GM12878 (cell line): ENCODE results near the gene BBX. TPM values are rescaled to one million over a fixed set of nuclear protein-coding genes. Genes with fewer than 3 reads are reported as not detected.

Source experiments
- ASH2L ChIP-seq: fragments of 300-600, 200-600 bp; sonication (generic); IDR thresholded peaks from 2 replicates; pipeline ENCODE4 v1.6.1; 2017; ENCODE audit warnings: low read depth, mild to moderate bottlenecking, borderline replicate concordance
- CBFB ChIP-seq: IDR thresholded peaks from 2 replicates; pipeline ENCODE4 v1.6.1; 2016; ENCODE audit warnings: antibody characterized with exemption, low read depth
- CUX1 ChIP-seq: IDR thresholded peaks from 2 replicates; pipeline ENCODE4 v1.6.1; 2012; ENCODE audit warnings: improper control_type of control experiment, low read depth, low read length; ENCODE audit not compliant: insufficient replicate concordance
- EED ChIP-seq: sonication (generic); IDR thresholded peaks from 2 replicates; pipeline ENCODE4 v1.6.1; 2016; ENCODE audit warnings: antibody characterized with exemption, low read depth
- FOXM1 ChIP-seq: IDR thresholded peaks from 2 replicates; pipeline ENCODE4 v1.6.1; 2012; ENCODE audit warnings: low read depth, mild to moderate bottlenecking, inconsistent platforms, low read length, moderate library complexity
- IKZF1 ChIP-seq: fragments of 450-650 bp; conservative IDR thresholded peaks from 2 replicates; pipeline ENCODE4 v1.6.1; 2017; ENCODE audit warnings: antibody characterized with exemption, mild to moderate bottlenecking
- KDM1A ChIP-seq: fragments of 200-600 bp; sonication (generic); IDR thresholded peaks from 2 replicates; pipeline ENCODE4 v1.6.1; 2016; ENCODE audit warnings: borderline replicate concordance
- NBN ChIP-seq: fragments of 450-650 bp; IDR thresholded peaks from 2 replicates; pipeline ENCODE4 v1.6.1; 2016
- RAD51 ChIP-seq: fragments of 450-650 bp; IDR thresholded peaks from 2 replicates; pipeline ENCODE4 v1.6.1; 2016; ENCODE audit warnings: moderate library complexity, mild to moderate bottlenecking, inconsistent platforms
- SPI1 ChIP-seq: IDR thresholded peaks from 2 replicates; pipeline ENCODE4 v1.6.1; 2011; ENCODE audit warnings: low read depth, mild to moderate bottlenecking, low read length, moderate library complexity, borderline replicate concordance; ENCODE audit not compliant: insufficient read depth
- SUZ12 ChIP-seq: fragments of 200-600 bp; sonication (generic); IDR thresholded peaks from one replicate; pipeline ENCODE4 v1.6.1; 2018; ENCODE audit warnings: antibody characterized with exemption, mild to moderate bottlenecking; ENCODE audit not compliant: unreplicated experiment
- TCF3 ChIP-seq: IDR thresholded peaks from 2 replicates; pipeline ENCODE4 v1.6.1; 2012; ENCODE audit warnings: low read depth, mild to moderate bottlenecking, low read length, borderline replicate concordance; ENCODE audit not compliant: insufficient read depth
- ZNF217 ChIP-seq: fragments of 450-650 bp; IDR thresholded peaks from 2 replicates; pipeline ENCODE4 v1.6.1; 2017; ENCODE audit warnings: antibody characterized with exemption, mild to moderate bottlenecking
- ZNF24 ChIP-seq: fragments of 450-650 bp; IDR thresholded peaks from 2 replicates; pipeline ENCODE4 v1.6.1; 2017; ENCODE audit warnings: antibody characterized with exemption, mild to moderate bottlenecking
- ZNF687 ChIP-seq: fragments of 450-650 bp; IDR thresholded peaks from 2 replicates; pipeline ENCODE4 v1.6.1; 2017; ENCODE audit warnings: mild to moderate bottlenecking, moderate library complexity
- polyA plus RNA-seq, 11 experiments: library from polyadenylated mRNA; depleted of rRNA in 4 of 11; unstranded in 6 of 11; stranded (reverse) in 5 of 11; fragments of >200 nt; fragmentation: Nextera tagmentation in 4 of 11; fragmentation: Illumina TruSeq in 1 of 11; extraction: Ambion mirVana in 4 of 11; extraction: Trizol in 1 of 11; gene quantifications; 1 replicate in 1 of 11; 2 replicates in 10 of 11; pipeline versions ENCODE4 v1.2.1 to v1.2.3, GENCODE V29; 2011 to 2016; ENCODE audit warnings: inconsistent platforms in 2 of 11, missing spikeins in 2 of 11, low read depth in 1 of 11
- total RNA-seq, 4 experiments: library from RNA; depleted of rRNA in 3 of 4; stranded (reverse); fragments of >200 nt in 3 of 4; fragmentation: Illumina TruSeq in 1 of 4; extraction: Trizol in 1 of 4; gene quantifications; 2 replicates each; pipeline versions ENCODE4 v1.2.1 to v1.2.3, GENCODE V29; 2013 to 2021
- TF ChIP-seq, protein P1 (sequence below): IDR thresholded peaks from 2 replicates; pipeline ENCODE4 v1.6.1; 2012; ENCODE audit warnings: low read depth, low read length, improper control_type of control experiment
- TF ChIP-seq, protein P2 (sequence below): fragments of 450-650 bp; IDR thresholded peaks from 2 replicates; pipeline ENCODE4 v1.6.1; 2016; ENCODE audit warnings: mild to moderate bottlenecking

Gene BBX
- total and polyA plus RNA-seq, 10 of the 15 experiments (the other 5 are each of a cell fraction or from before 2014, with no cell fraction given): 13.3 to 38.5 (median 32.0) TPM

DNA sequence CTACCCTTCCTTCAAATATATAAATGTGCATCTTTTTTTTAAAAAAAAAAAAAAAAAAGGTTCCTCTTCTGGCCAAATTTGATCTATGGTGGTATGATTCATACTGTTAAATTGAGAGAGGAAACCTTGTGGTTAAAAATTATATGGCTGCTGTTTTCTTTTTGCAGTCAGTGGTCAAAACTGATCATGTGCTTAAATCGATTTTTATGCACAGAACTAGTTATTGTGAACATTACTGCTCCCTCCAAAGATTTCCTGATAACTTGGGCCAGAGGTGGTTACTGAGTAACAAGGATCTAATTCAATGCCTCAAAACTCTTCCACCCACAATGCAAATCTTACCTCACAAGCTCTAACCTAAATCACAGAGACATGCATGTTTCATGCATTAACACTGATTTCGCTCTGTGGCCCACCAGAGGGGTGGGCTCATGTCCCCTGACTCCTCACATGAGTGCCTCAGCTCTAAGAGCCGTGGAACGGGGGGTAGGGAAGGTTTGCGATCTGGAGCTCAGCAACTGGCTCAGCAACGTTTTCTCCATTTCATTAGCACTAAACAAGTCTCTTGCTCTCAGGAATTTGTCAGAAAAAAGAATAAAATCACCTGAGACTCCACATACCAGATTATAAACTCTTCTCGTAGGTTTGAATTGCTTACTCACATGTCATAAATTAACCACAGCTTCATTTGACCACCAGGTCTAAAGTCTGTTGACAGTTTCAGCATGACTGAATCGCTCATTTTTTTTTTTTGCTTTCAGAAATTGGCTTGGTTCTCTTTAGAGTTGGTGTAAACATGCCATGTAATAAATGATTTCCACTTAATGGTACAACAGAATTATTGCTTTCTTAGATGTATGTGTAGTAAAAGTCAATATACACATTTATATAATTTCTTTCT is 287.7 kb downstream of the BBX start (continued):
- TF ChIP-seq ZNF687 (no peak), SPI1 (no peak), RAD51 (peak; percentile 50), EED (no peak), NBN (no peak; the same call in 1 of the 2 replicates), CBFB (no peak), TCF3 (no peak), ZNF24 (peak; percentile 17; the same call in 1 of the 2 replicates), FOXM1 (no peak), ZNF217 (peak; percentile 26; the same call in 1 of the 2 replicates), IKZF1 (0 out of 2 replicates have a peak, but pooled peaks have one; percentile 11), SUZ12 (no peak), CUX1 (peak; percentile 69), ASH2L (no peak), KDM1A (no peak)
- TF ChIP-seq, protein P1, sequence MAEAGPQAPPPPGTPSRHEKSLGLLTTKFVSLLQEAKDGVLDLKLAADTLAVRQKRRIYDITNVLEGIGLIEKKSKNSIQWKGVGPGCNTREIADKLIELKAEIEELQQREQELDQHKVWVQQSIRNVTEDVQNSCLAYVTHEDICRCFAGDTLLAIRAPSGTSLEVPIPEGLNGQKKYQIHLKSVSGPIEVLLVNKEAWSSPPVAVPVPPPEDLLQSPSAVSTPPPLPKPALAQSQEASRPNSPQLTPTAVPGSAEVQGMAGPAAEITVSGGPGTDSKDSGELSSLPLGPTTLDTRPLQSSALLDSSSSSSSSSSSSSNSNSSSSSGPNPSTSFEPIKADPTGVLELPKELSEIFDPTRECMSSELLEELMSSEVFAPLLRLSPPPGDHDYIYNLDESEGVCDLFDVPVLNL: no peak
- TF ChIP-seq, protein P2, sequence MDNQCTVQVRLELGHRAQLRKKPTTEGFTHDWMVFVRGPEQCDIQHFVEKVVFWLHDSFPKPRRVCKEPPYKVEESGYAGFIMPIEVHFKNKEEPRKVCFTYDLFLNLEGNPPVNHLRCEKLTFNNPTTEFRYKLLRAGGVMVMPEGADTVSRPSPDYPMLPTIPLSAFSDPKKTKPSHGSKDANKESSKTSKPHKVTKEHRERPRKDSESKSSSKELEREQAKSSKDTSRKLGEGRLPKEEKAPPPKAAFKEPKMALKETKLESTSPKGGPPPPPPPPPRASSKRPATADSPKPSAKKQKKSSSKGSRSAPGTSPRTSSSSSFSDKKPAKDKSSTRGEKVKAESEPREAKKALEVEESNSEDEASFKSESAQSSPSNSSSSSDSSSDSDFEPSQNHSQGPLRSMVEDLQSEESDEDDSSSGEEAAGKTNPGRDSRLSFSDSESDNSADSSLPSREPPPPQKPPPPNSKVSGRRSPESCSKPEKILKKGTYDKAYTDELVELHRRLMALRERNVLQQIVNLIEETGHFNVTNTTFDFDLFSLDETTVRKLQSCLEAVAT: peak; percentile 60; the same call in 1 of the 2 replicates
